ENCODE data around the gene COQ4. TPM values are rescaled to one million over a fixed set of nuclear protein-coding genes. Genes with fewer than 3 reads are reported as not detected.

The COQ4 gene
- polyA plus RNA-seq, 1 experiment: 19.0 TPM

Other genes starting within 250 kb of the COQ4 start
- 56.3 and 75.2 TPM in 2 replicates for gene PTGES2, start 195.1 kb upstream of the COQ4 start, polyA plus RNA-seq (2011; rRNA removed)
- not detected in 2 replicates for gene LCN2, start 173.4 kb upstream of the COQ4 start, polyA plus RNA-seq (2011; rRNA removed)
- 48.1 and 64.2 TPM in 2 replicates for gene BBLN, start 162.6 kb upstream of the COQ4 start, polyA plus RNA-seq (2011; rRNA removed)
- 26.9 and 45.6 TPM in 2 replicates for gene CIZ1, start 131.3 kb upstream of the COQ4 start, polyA plus RNA-seq (2011; rRNA removed)
- 12.0 and 17.4 TPM in 2 replicates for gene DNM1, start 119.5 kb upstream of the COQ4 start, polyA plus RNA-seq (2011; rRNA removed)
- 112 and 121 TPM in 2 replicates for gene GOLGA2, start 46.8 kb upstream of the COQ4 start, polyA plus RNA-seq (2011; rRNA removed)
- 72.2 and 75.8 TPM in 2 replicates for gene SWI5, start 46.6 kb upstream of the COQ4 start, polyA plus RNA-seq (2011; rRNA removed)
- 15.1 and 20.7 TPM in 2 replicates for gene TRUB2, start 392 bp upstream of the COQ4 start, polyA plus RNA-seq (2011; rRNA removed)
- gene SLC27A4, start 17.7 kb downstream of the COQ4 start, polyA plus RNA-seq (2011; rRNA removed): 7.7 and 9.4 TPM in 2 replicates
- gene URM1, start 48.5 kb downstream of the COQ4 start, polyA plus RNA-seq (2011; rRNA removed): 44.7 and 65.1 TPM in 2 replicates
- gene CERCAM, start 98.0 kb downstream of the COQ4 start, polyA plus RNA-seq (2011; rRNA removed): 54.9 and 72.1 TPM in 2 replicates
- 16.8 and 19.4 TPM in 2 replicates for gene ODF2, start 133.2 kb downstream of the COQ4 start, polyA plus RNA-seq (2011; rRNA removed)
- 21.6 and 27.3 TPM in 2 replicates for gene GLE1, start 181.9 kb downstream of the COQ4 start, polyA plus RNA-seq (2011; rRNA removed)
- 211 and 275 TPM in 2 replicates for gene SPTAN1, start 229.7 kb downstream of the COQ4 start, polyA plus RNA-seq (2011; rRNA removed)

Data from AG04450 (cell line).